ENCODE measurements around the gene HS6ST3. TPM values are rescaled to one million over a fixed set of nuclear protein-coding genes. Genes with fewer than 3 reads are reported as not detected.

Gene HS6ST3
- total and polyA plus RNA-seq, 2 of the 13 experiments (the other 11 are each of a cell fraction or from before 2014, with no cell fraction given) = not detected

DNA sequence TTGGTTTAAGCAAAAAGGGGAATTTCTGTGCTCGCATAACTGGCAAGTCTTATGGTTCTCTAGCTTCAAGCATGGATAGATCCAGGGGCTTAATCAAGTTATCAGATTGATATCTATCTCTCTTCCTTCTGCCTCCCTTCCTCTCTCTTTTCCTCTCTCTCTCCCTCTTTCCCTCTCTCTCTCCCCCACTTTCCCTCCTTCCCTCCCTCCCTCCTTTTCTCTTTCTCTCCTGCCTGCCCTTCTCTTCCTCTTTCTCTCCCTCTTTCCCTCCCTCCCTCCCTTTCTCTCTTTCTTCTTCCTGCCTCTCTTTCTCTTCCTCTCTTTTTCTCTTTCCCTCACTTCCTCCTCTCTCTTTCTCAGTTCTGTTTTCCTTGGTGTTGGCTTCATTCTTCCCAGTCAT, 195.8 kb downstream of the HS6ST3 start:
- intact Hi-C loops (cut with micrococcal nuclease; ENCODE audit: unreplicated experiment) = no loop called here
- H3K9ac ChIP-seq (ENCODE audit: insufficient read depth, low read depth, low read length) = no peak overlapping the region
- H3K79me2 ChIP-seq (ENCODE audit: insufficient read depth, low read length) = no peaks in the 10 kb centered on the region
- in situ Hi-C loops (cut with HindIII; ENCODE audit: extremely low pct_ligation_motif_present, low pct_unique_long_range_greater_than_20kb) = no loop called here
- FAIRE-seq (no peak), DNase-seq (ENCODE audit: low spot score) (no peak), ATAC-seq (no peak)
- H3K4me1 ChIP-seq (ENCODE audit: insufficient read depth, low read length) = no peaks in the 10 kb centered on the region
- H3K27me3 ChIP-seq (ENCODE audit: control insufficient read depth in 1 of 2, insufficient read depth in 2 of 2, low read length in 2 of 2) = no peaks in the 10 kb centered on the region
- H3K9me3 ChIP-seq (ENCODE audit: low read length) = no peaks in the 10 kb centered on the region
- no peak overlapping the region for H3K4me2 ChIP-seq (ENCODE audit: low read depth, low read length)
- ChIA-PET POLR2A (no interaction called here), CTCF (ENCODE audit: low intra/inter-chr PET ratio, low total read pairs) (no interaction called here)
- 11% methylated on average over 1 of the region's 1 CpG for WGBS (ENCODE audit: low lambda C conversion rate)
- H3K27ac ChIP-seq (ENCODE audit: extremely low read length, insufficient read depth, low read length) = no peak overlapping the region
- H2AFZ ChIP-seq (ENCODE audit: low read length) = no peak overlapping the region
- no peak overlapping the region for H3K4me3 ChIP-seq (replicated peaks in 1 of 3; ENCODE audit: insufficient read depth in 1 of 3, low read depth in 2 of 3, low read length in 3 of 3)
- H3K36me3 ChIP-seq (replicated peaks in 1 of 2; ENCODE audit: control insufficient read depth in 1 of 2, insufficient read depth in 2 of 2, low read length in 2 of 2) = no peaks in the 10 kb centered on the region
- peak; percentile 62 for TF ChIP-seq HNRNPK (IDR thresholded peaks at IDR 0.05; ENCODE audit: low read depth, low read length, poor library complexity, severe bottlenecking)
- TF ChIP-seq NCOA1 (CRISPR knock-in tag; IDR thresholded peaks at IDR 0.05) = no peak
- H4K20me1 ChIP-seq (ENCODE audit: insufficient read depth, low read length) = no peaks in the 10 kb centered on the region
- no TSS peak for BruUV-seq (replicated peaks)

DNA sequence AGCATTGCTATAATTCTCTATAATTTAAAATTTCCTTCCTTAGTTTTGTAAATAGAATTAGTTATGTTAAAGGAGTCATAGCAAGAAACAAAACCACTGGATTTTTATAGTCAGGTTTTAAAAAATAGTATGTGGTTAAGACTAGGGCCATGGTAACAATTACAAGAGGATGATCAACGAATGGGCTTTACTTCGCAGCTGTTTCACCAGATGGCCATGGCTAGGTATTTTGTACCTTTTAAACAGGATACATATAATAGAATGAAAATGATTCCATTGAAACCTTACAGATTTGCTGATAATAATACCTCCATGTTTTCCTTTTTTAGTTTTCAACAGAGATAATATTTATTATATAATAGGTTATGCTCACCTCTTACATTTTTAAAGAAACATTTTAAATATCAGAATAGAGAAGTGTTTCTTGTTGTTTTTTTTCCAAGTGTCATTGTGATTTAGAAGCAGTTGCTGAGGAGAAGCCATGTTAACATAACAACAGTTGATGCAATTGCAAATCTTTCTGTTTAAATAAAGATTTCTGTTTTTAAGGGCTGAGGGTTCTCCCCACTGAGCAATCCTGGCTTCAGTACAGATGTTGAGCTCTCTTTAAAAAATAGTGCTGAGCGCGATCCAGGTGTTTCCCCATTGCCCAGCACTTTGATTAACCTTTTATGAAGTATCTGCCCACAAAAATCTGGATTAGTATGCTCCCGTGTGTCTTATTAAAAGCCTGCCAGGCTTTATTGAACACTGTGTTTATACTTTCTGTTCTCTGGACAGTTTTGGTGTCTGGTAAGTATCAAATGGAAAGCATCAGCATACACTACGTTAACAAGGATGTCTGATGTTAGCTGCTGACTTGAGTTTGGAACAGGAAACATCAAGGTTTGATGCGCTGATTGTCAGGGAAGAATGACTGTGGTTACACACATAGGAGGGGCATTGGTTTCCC, 205.3 kb downstream of the HS6ST3 start:
- Histone ChIP-seq H3K4me1 (ENCODE audit: insufficient read depth, low read length) (no peaks in the 10 kb centered on the region), H3K27ac (ENCODE audit: extremely low read length, insufficient read depth, low read length) (no peak overlapping the region), H3K9me3 (ENCODE audit: low read length) (no peaks in the 10 kb centered on the region), H3K4me3 (replicated peaks in 1 of 3; ENCODE audit: insufficient read depth in 1 of 3, low read depth in 2 of 3, low read length in 3 of 3) (no peak overlapping the region), H2AFZ (ENCODE audit: low read length) (no peak overlapping the region), H3K27me3 (ENCODE audit: control insufficient read depth in 1 of 2, insufficient read depth in 2 of 2, low read length in 2 of 2) (no peaks in the 10 kb centered on the region), H3K36me3 (replicated peaks in 1 of 2; ENCODE audit: control insufficient read depth in 1 of 2, insufficient read depth in 2 of 2, low read length in 2 of 2) (no peaks in the 10 kb centered on the region), H3K79me2 (ENCODE audit: insufficient read depth, low read length) (no peaks in the 10 kb centered on the region), H3K4me2 (ENCODE audit: low read depth, low read length) (no peak overlapping the region), H3K9ac (ENCODE audit: insufficient read depth, low read depth, low read length) (no peak overlapping the region), H4K20me1 (ENCODE audit: insufficient read depth, low read length) (no peaks in the 10 kb centered on the region)
- WGBS (ENCODE audit: low lambda C conversion rate) = 15% methylated on average over 7 of the region's 7 CpGs
- no peak for ATAC-seq
- intact Hi-C loops (cut with micrococcal nuclease; ENCODE audit: unreplicated experiment) (no loop called here), in situ Hi-C loops (cut with HindIII; ENCODE audit: extremely low pct_ligation_motif_present, low pct_unique_long_range_greater_than_20kb) (no loop called here)
- ChIA-PET POLR2A (no interaction called here), CTCF (ENCODE audit: low intra/inter-chr PET ratio, low total read pairs) (no interaction called here)
- FAIRE-seq = no peak
- DNase-seq (ENCODE audit: low spot score) = no peak
- no TSS peak for BruUV-seq (replicated peaks)
- TF ChIP-seq, protein P1, sequence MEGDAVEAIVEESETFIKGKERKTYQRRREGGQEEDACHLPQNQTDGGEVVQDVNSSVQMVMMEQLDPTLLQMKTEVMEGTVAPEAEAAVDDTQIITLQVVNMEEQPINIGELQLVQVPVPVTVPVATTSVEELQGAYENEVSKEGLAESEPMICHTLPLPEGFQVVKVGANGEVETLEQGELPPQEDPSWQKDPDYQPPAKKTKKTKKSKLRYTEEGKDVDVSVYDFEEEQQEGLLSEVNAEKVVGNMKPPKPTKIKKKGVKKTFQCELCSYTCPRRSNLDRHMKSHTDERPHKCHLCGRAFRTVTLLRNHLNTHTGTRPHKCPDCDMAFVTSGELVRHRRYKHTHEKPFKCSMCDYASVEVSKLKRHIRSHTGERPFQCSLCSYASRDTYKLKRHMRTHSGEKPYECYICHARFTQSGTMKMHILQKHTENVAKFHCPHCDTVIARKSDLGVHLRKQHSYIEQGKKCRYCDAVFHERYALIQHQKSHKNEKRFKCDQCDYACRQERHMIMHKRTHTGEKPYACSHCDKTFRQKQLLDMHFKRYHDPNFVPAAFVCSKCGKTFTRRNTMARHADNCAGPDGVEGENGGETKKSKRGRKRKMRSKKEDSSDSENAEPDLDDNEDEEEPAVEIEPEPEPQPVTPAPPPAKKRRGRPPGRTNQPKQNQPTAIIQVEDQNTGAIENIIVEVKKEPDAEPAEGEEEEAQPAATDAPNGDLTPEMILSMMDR (CRISPR knock-in tag; IDR thresholded peaks at IDR 0.05) = no peak
- no peak for TF ChIP-seq YEATS2 (CRISPR knock-in tag; IDR thresholded peaks at IDR 0.05; ENCODE audit: borderline replicate concordance)
- no peak for TF ChIP-seq SOX13 (IDR thresholded peaks at IDR 0.05)
- TF ChIP-seq SOX13 (CRISPR knock-in tag; conservative IDR thresholded peaks at IDR 0.05 in 1 of 2, IDR thresholded peaks at IDR 0.05 in 1 of 2) = no peak
- no peak for TF ChIP-seq ZFP62 (CRISPR knock-in tag; IDR thresholded peaks at IDR 0.05)
- TF ChIP-seq RNF2 (conservative IDR thresholded peaks at IDR 0.05; ENCODE audit: low read depth) = no peak
- TF ChIP-seq, protein P2, sequence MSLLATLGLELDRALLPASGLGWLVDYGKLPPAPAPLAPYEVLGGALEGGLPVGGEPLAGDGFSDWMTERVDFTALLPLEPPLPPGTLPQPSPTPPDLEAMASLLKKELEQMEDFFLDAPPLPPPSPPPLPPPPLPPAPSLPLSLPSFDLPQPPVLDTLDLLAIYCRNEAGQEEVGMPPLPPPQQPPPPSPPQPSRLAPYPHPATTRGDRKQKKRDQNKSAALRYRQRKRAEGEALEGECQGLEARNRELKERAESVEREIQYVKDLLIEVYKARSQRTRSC (CRISPR knock-in tag; IDR thresholded peaks at IDR 0.05; ENCODE audit: low read depth) = no peak
- TF ChIP-seq, protein P3, sequence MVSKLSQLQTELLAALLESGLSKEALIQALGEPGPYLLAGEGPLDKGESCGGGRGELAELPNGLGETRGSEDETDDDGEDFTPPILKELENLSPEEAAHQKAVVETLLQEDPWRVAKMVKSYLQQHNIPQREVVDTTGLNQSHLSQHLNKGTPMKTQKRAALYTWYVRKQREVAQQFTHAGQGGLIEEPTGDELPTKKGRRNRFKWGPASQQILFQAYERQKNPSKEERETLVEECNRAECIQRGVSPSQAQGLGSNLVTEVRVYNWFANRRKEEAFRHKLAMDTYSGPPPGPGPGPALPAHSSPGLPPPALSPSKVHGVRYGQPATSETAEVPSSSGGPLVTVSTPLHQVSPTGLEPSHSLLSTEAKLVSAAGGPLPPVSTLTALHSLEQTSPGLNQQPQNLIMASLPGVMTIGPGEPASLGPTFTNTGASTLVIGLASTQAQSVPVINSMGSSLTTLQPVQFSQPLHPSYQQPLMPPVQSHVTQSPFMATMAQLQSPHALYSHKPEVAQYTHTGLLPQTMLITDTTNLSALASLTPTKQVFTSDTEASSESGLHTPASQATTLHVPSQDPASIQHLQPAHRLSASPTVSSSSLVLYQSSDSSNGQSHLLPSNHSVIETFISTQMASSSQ (IDR thresholded peaks at IDR 0.05; ENCODE audit: low read depth) = no peak
- TF ChIP-seq, protein P3 (CRISPR knock-in tag; IDR thresholded peaks at IDR 0.05; ENCODE audit: borderline replicate concordance) = no peak
